Erythroblast (primary cell): ENCODE measurements around the gene PEX26.

Source experiments
- GATA1 ChIP-seq: IDR thresholded peaks from 2 replicates; pipeline ENCODE4 v1.6.1; 2011; ENCODE audit warnings: low read depth, mild to moderate bottlenecking, control low read depth, low read length, moderate library complexity
- POLR2A ChIP-seq: IDR thresholded peaks from 2 replicates; pipeline ENCODE4 v1.6.1; 2011; ENCODE audit warnings: mild to moderate bottlenecking, low read length

- TF ChIP-seq POLR2A (no peak), GATA1 (no peak)
Measured at GRCh38 chr22:18069041-18069440, 8.7 kb upstream of the PEX26 start.
